ENCODE measurements around the gene SCMH1.

SCMH1 gene

DNA sequence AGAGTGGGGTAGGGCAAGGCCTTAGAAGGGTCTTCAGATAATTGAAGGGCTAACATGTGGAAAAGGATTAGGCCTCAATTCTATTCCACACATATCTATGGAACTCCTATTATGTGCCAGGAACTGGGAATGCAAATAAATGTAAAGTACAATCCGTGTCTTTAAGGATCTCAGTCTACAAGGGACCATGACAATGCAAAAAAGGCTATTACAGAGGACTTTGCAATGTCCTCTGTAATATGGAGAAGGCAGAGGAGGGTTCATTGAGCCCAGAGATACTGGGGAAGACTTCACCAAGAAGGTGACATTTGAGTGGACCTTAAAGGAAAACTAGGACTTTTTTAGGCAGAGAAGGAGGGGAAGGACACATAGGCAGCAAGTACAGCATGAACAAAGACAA lies 4.5 kb upstream of the SCMH1 start:
- H3K4me1 ChIP-seq (ENCODE audit: control insufficient read depth, insufficient read depth, low read length) = peaks cover 5% of the 10 kb centered on the region

DNA sequence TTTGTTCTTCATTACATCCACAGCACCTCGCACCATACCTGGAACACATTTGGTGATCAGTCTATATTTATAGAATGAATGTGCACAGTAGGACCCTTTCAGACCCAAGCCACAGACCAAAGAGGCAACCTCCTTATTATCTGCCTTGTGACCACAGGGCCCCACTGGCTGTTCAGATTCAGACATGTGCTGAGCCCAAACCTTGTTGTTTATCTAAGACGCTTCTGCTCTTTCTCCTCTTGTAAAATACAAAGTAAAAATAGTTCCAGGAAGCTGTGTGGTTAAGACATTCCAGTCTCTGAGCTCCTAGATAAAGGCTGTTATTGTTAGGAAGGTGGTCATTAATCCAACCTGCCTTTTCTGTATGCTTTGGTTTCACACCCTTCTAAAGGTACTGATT lies 3.6 kb upstream of the SCMH1 start:
- H3K27me3 ChIP-seq (replicated peaks; ENCODE audit: control insufficient read depth, insufficient read depth, low read length) = no peaks in the 10 kb centered on the region
- no peak overlapping the region for H3K9ac ChIP-seq (ENCODE audit: low read length)

More for the DNA sequence above, 4.5 kb upstream of the SCMH1 start:
- no peaks in the 10 kb centered on the region for H3K36me3 ChIP-seq (ENCODE audit: control insufficient read depth, insufficient read depth, low read length, severe bottlenecking)
- no peak overlapping the region for H3K9ac ChIP-seq (ENCODE audit: low read length)
- H3K27me3 ChIP-seq (replicated peaks; ENCODE audit: control insufficient read depth, insufficient read depth, low read length) = no peaks in the 10 kb centered on the region
- no peak overlapping the region for H3K4me3 ChIP-seq (ENCODE audit: low read length)
- H3K9me3 ChIP-seq (ENCODE audit: control insufficient read depth, low read length) = no peaks in the 10 kb centered on the region
- DNase-seq (ENCODE audit: low read depth) = no peak

DNA sequence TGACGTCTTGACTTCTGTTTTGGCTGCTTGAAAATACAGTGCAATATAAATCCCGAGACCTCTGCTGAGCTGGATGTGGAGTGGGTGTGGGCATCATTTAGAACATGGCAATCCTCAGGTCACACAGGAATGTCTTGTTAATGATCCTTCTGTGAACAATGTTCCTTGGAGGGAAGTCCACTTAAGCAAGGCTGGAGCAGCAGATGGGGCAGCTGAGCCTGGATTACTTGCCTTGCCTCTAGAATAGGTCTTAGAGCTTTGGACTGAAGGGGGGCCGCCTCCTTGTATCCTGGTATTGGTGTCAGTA lies 926 bp upstream of the SCMH1 start:
- Histone ChIP-seq H3K27me3 (replicated peaks; ENCODE audit: control insufficient read depth, insufficient read depth, low read length) (no peaks in the 10 kb centered on the region), H3K9ac (ENCODE audit: low read length) (no peak overlapping the region), H3K9me3 (ENCODE audit: control insufficient read depth, low read length) (no peaks in the 10 kb centered on the region), H3K4me3 (ENCODE audit: low read length) (peak overlapping the region; percentile 82), H3K4me1 (ENCODE audit: control insufficient read depth, insufficient read depth, low read length) (peaks cover 20% of the 10 kb centered on the region), H3K36me3 (ENCODE audit: control insufficient read depth, insufficient read depth, low read length, severe bottlenecking) (no peaks in the 10 kb centered on the region)
- peak; percentile 1 for DNase-seq (ENCODE audit: low read depth)

More for the DNA sequence above, 3.6 kb upstream of the SCMH1 start:
- peaks cover 10% of the 10 kb centered on the region for H3K4me1 ChIP-seq (ENCODE audit: control insufficient read depth, insufficient read depth, low read length)
- no peak overlapping the region for H3K4me3 ChIP-seq (ENCODE audit: low read length)
- no peak for DNase-seq (ENCODE audit: low read depth)
- no peaks in the 10 kb centered on the region for H3K36me3 ChIP-seq (ENCODE audit: control insufficient read depth, insufficient read depth, low read length, severe bottlenecking)
- H3K9me3 ChIP-seq (ENCODE audit: control insufficient read depth, low read length) = no peaks in the 10 kb centered on the region

DNA sequence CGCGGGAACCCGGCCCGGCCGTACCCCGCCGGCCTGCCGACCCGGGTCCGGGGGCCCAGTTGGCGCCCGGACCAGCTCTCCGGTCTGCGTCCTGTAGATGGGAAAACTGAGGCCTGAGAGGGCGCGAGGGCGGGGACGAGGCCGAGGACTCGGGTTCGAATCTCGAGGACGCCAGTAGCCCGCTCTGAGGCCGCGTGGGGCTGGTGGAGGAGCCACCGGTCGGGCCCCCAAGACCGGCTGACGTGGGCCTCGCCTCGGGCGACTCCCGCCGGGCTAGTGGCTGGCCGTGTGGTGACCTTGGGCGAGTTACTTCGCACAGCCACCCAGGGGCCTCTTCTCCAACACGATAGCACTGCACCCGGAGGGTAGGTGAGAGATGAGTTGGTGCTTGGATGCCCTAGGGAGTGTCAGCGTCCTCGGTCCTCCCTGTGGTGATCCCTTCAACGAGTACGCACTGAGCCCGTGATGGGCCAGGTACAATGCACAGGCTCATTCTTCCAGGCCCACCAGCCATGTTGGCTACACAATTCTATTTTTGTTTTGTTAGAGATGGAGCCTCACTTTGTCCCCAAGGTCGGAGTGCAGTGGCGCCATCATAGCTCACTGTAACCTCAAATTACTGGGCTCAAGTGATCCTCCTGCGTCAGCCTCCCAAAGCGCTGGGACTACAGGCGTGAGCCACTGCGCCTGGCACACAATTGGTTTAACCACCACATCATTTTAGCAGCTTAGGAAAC lies 404 bp upstream of the SCMH1 start:
- DNase-seq (ENCODE audit: low read depth) = peak; percentile 33
- Histone ChIP-seq H3K36me3 (ENCODE audit: control insufficient read depth, insufficient read depth, low read length, severe bottlenecking) (no peaks in the 10 kb centered on the region), H3K9me3 (ENCODE audit: control insufficient read depth, low read length) (no peaks in the 10 kb centered on the region), H3K4me1 (ENCODE audit: control insufficient read depth, insufficient read depth, low read length) (peaks cover 20% of the 10 kb centered on the region), H3K9ac (ENCODE audit: low read length) (peak overlapping the region; percentile 79), H3K27me3 (replicated peaks; ENCODE audit: control insufficient read depth, insufficient read depth, low read length) (no peaks in the 10 kb centered on the region), H3K4me3 (ENCODE audit: low read length) (peak overlapping the region; percentile 82)

DNA sequence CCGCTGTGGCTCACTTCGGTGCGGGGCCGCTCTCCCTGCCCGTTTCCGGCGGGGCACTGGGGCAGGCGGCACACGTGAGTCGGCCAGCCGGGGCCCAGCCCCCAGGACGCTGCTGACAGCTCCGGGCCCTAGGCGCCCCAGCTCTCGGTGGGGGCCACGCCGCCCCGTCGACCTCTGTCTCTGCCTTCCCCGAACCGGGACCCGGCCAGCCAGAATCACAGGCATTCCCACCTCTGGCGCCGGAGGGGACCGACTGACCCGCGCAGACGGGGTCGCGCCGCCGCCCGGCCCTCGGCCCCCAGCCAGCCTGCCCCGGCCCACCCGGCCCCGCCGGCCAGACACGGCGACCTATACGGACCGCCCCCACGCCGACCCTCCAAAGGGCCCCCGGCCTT lies 755 bp downstream of the SCMH1 start:
- no peak for DNase-seq (ENCODE audit: low read depth)
- H3K4me3 ChIP-seq (ENCODE audit: low read length) = peak overlapping the region; percentile 78
- no peaks in the 10 kb centered on the region for H3K9me3 ChIP-seq (ENCODE audit: control insufficient read depth, low read length)
- peak overlapping the region; percentile 85 for H3K9ac ChIP-seq (ENCODE audit: low read length)
- no peaks in the 10 kb centered on the region for H3K27me3 ChIP-seq (replicated peaks; ENCODE audit: control insufficient read depth, insufficient read depth, low read length)
- no peaks in the 10 kb centered on the region for H3K36me3 ChIP-seq (ENCODE audit: control insufficient read depth, insufficient read depth, low read length, severe bottlenecking)
- peaks cover 20% of the 10 kb centered on the region for H3K4me1 ChIP-seq (ENCODE audit: control insufficient read depth, insufficient read depth, low read length)

DNA sequence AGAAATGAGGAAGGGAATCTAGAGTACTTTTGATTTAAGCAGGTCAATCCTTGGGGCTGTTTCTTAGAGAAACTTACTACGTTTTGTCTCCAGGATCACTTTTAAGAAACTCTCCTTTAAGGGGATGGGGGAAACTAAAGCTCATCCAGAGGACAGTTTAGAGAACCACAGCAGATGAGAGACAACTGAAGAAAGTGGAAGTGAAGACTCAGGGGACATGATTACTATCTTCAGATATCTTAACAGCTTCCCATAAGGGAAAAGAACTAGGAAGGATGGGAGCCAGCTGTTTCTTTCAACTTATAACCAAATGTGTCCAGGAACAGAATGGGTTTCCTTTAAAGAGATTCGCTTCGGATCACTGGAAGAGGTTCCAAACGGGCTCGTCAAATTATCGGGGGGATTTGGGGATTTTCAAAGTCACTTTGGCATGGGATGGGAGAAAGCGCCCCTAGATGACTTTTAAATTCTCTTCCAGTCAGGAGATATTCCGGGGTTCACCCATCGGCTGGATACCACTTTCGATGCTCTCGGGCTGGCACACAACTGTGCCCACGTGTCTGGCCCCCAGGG lies 1.2 kb downstream of the SCMH1 start:
- peak overlapping the region; percentile 78 for H3K4me3 ChIP-seq (ENCODE audit: low read length)
- peaks cover 20% of the 10 kb centered on the region for H3K4me1 ChIP-seq (ENCODE audit: control insufficient read depth, insufficient read depth, low read length)
- peak overlapping the region; percentile 85 for H3K9ac ChIP-seq (ENCODE audit: low read length)
- H3K36me3 ChIP-seq (ENCODE audit: control insufficient read depth, insufficient read depth, low read length, severe bottlenecking) = no peaks in the 10 kb centered on the region
- H3K9me3 ChIP-seq (ENCODE audit: control insufficient read depth, low read length) = no peaks in the 10 kb centered on the region
- H3K27me3 ChIP-seq (replicated peaks; ENCODE audit: control insufficient read depth, insufficient read depth, low read length) = no peaks in the 10 kb centered on the region
- DNase-seq (ENCODE audit: low read depth) = peak; percentile 77

DNA sequence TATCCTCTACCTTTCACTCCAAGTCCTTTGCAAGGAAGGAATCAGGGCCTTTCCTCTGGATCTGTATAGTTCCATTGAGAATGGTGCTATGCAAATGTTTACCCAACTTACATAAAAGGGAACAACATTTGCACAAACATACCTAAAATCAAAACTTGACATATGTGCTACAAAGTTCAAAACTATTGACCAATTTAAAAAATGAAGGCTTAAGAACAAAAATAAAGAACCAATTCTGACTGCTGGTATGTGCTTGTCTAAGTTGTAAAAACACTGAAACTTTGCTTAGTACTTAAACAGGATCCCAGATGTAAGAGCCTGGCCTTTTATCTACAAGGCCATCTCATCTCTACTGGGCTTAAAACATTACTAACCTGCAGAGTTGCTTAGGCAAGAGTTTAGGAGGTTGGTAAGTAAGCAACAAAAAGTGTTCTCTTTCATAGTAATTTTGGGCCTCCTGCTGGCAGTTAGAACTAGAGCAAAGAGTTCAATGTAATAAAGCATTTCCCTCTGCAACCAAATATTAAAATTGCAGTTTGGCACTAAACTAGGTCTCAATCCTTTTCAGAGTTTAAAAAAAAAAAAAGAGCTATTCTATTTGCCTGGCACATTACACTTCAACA lies 2.0 kb downstream of the SCMH1 start:
- Histone ChIP-seq H3K4me3 (ENCODE audit: low read length) (peak overlapping the region; percentile 78), H3K4me1 (ENCODE audit: control insufficient read depth, insufficient read depth, low read length) (peaks cover 20% of the 10 kb centered on the region), H3K36me3 (ENCODE audit: control insufficient read depth, insufficient read depth, low read length, severe bottlenecking) (no peaks in the 10 kb centered on the region), H3K9ac (ENCODE audit: low read length) (peak overlapping the region; percentile 85), H3K9me3 (ENCODE audit: control insufficient read depth, low read length) (no peaks in the 10 kb centered on the region), H3K27me3 (replicated peaks; ENCODE audit: control insufficient read depth, insufficient read depth, low read length) (no peaks in the 10 kb centered on the region)
- DNase-seq (ENCODE audit: low read depth) = peak; percentile 81

DNA sequence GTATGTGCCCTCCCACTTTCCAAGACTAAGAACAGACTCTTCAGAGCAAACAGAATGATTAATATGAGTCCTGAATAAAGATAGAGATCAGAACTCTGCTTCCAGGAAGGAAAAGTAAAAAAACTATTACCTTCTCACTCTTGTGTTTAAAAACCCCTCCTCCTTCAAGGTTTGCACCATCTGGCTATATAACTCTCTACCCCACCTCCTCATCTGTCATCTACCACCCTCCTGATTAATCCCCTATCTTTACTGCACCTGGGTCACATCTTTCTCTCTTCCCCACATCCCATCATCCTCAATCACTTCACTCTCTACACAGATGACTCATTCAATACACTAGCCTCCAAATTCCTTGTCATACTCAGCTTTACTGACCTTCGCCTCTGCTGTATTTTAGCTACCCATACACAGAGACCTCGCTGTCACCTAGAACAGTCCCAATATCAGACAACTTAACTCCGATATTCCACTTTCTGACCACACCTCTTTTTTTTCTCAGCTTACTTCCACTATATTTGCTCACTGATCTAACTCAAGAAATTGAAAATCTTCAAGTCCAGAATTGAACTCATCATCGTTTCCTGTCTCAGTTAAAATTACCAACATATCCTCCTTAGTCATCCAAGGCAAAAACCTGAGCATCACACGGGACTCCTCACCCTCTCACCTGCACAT lies 3.7 kb downstream of the SCMH1 start:
- peak; percentile 21 for DNase-seq (ENCODE audit: low read depth)
- no peaks in the 10 kb centered on the region for H3K9me3 ChIP-seq (ENCODE audit: control insufficient read depth, low read length)
- peaks cover 25% of the 10 kb centered on the region for H3K4me1 ChIP-seq (ENCODE audit: control insufficient read depth, insufficient read depth, low read length)
- no peak overlapping the region for H3K4me3 ChIP-seq (ENCODE audit: low read length)
- no peaks in the 10 kb centered on the region for H3K27me3 ChIP-seq (replicated peaks; ENCODE audit: control insufficient read depth, insufficient read depth, low read length)
- no peaks in the 10 kb centered on the region for H3K36me3 ChIP-seq (ENCODE audit: control insufficient read depth, insufficient read depth, low read length, severe bottlenecking)
- H3K9ac ChIP-seq (ENCODE audit: low read length) = no peak overlapping the region

DNA sequence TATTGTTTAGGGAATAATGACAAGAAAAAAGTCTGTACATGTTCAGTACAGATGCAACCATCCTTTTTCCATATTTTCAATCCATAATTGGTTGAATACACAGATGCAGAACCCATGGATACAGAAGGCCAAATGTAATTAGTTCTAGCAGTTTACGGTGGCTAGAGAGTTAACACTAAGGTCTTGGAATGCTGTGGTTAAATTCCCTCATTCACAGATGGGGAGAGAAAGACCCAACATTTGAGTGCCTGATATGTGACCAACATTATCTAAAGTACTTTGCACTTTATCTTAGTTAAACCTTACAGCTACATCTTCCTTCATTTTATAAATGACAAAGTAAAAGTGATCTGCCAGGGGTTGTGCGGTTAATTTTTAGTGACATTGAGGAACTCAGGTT lies 5.3 kb downstream of the SCMH1 start:
- H3K9me3 ChIP-seq (ENCODE audit: control insufficient read depth, low read length) = no peaks in the 10 kb centered on the region
- H3K9ac ChIP-seq (ENCODE audit: low read length) = no peak overlapping the region
- no peaks in the 10 kb centered on the region for H3K27me3 ChIP-seq (replicated peaks; ENCODE audit: control insufficient read depth, insufficient read depth, low read length)
- DNase-seq (ENCODE audit: low read depth) = no peak
- no peaks in the 10 kb centered on the region for H3K36me3 ChIP-seq (ENCODE audit: control insufficient read depth, insufficient read depth, low read length, severe bottlenecking)
- H3K4me3 ChIP-seq (ENCODE audit: low read length) = no peak overlapping the region
- H3K4me1 ChIP-seq (ENCODE audit: control insufficient read depth, insufficient read depth, low read length) = peaks cover 20% of the 10 kb centered on the region

DNA sequence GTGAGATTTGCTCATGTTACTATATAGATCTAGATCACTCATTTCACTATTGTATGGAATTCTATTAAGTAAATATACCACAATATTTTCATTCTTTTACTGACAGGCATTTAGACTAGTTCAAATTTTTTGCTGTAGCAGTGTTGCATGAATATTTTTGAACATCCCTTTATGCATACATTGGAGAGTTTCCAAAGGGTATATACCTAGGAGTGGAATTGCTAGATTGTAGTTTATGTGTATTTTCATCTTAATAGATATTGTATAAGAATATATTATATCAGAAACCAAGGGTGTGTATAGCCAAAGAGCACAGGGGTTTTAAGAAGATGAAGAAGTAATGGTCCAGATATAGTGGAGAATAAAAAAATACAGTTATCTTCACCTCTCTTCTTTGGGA lies 6.2 kb downstream of the SCMH1 start:
- Histone ChIP-seq H3K4me1 (ENCODE audit: control insufficient read depth, insufficient read depth, low read length) (peaks cover 18% of the 10 kb centered on the region), H3K4me3 (ENCODE audit: low read length) (no peak overlapping the region), H3K36me3 (ENCODE audit: control insufficient read depth, insufficient read depth, low read length, severe bottlenecking) (no peaks in the 10 kb centered on the region), H3K9ac (ENCODE audit: low read length) (no peak overlapping the region), H3K9me3 (ENCODE audit: control insufficient read depth, low read length) (no peaks in the 10 kb centered on the region), H3K27me3 (replicated peaks; ENCODE audit: control insufficient read depth, insufficient read depth, low read length) (no peaks in the 10 kb centered on the region)
- no peak for DNase-seq (ENCODE audit: low read depth)

DNA sequence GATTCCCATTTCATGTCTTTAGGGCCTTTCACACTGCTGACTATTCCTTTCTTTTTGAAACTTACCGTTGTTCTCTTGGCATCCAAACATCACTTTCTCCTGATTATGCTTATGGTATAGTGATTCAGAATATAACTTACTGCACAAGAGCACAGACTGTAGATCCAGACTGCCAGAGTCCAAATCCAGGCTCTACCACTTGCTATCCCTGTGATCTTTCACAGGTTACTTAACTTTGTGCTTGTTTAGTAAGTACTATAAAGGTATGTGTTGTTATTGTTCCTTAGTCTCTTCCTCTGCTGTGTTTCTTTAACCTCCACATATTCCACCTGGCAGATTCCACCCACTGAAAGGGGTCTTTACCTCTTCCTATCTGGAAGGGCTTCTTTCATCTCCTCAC lies 8.4 kb downstream of the SCMH1 start:
- no peak overlapping the region for H3K9ac ChIP-seq (ENCODE audit: low read length)
- no peak for DNase-seq (ENCODE audit: low read depth)
- H3K9me3 ChIP-seq (ENCODE audit: control insufficient read depth, low read length) = no peaks in the 10 kb centered on the region
- no peaks in the 10 kb centered on the region for H3K36me3 ChIP-seq (ENCODE audit: control insufficient read depth, insufficient read depth, low read length, severe bottlenecking)
- peaks cover 5% of the 10 kb centered on the region for H3K4me1 ChIP-seq (ENCODE audit: control insufficient read depth, insufficient read depth, low read length)
- H3K4me3 ChIP-seq (ENCODE audit: low read length) = no peak overlapping the region
- no peaks in the 10 kb centered on the region for H3K27me3 ChIP-seq (replicated peaks; ENCODE audit: control insufficient read depth, insufficient read depth, low read length)
